Ascending aorta (tissue), 2 donors: Measurements from ENCODE around the gene BSG. TPM values are rescaled to one million over a fixed set of nuclear protein-coding genes. Genes with fewer than 3 reads are reported as not detected.

Experiments used
- DNase-seq, 2 donors: peaks; one replicate each; pipeline ENCODE4 v3.0.0-alpha.2; 2019; ENCODE audit warnings: low spot score in 2 of 2
- H3K27ac ChIP-seq, 2 donors: fragments of 200-600 bp; sonication (generic); one replicate each; pipeline ENCODE4 v1.5.1; 2016 to 2017; ENCODE audit warnings: mild to moderate bottlenecking in 1 of 2
- H3K27me3 ChIP-seq: fragments of 200-600 bp; sonication (generic); one replicate; pipeline ENCODE4 v1.5.1; 2017
- H3K36me3 ChIP-seq, 2 donors: fragments of 200-600 bp; sonication (generic); one replicate each; pipeline ENCODE4 v1.5.1; 2016
- H3K4me1 ChIP-seq, 2 donors: fragments of 200-600 bp; sonication (generic); one replicate each; pipeline ENCODE4 v1.5.1; 2016 to 2017; ENCODE audit warnings: mild to moderate bottlenecking in 1 of 2
- H3K4me3 ChIP-seq, 2 donors: fragments of 200-600 bp; sonication (generic); one replicate each; pipeline ENCODE4 v1.5.1; 2016 to 2017; ENCODE audit warnings: mild to moderate bottlenecking in 1 of 2
- H3K9me3 ChIP-seq, 2 donors: fragments of 200-600 bp; sonication (generic); one replicate each; pipeline ENCODE4 v1.5.1; 2016
- intact Hi-C: fragments of 100-400 bp; cut with DNase I; formaldehyde crosslinking; loops from one replicate; pipeline ENCODE4 v1.15.1; 2023
- total RNA-seq: library from RNA; depleted of rRNA; stranded (reverse); fragments of >200 nt; gene quantifications from one replicate; pipeline ENCODE4 v1.1.0, GENCODE V29; 2016
- TF ChIP-seq, protein P1 (sequence below), 3 experiments: fragments of 200-600 bp in 2 of 3; fragments of 450-650 bp in 1 of 3; sonication (generic) in 2 of 3; IDR thresholded peaks; one replicate each; pipeline ENCODE4 v1.5.1; 2016 to 2019; ENCODE audit warnings: antibody characterized with exemption in 3 of 3, mild to moderate bottlenecking in 1 of 3, moderate library complexity in 1 of 3

The BSG gene
- total RNA-seq, 1 donor from 2014 or later, result 647 TPM

GRCh38 chr19:576768-577438 lies 4.5 kb downstream of the BSG start:
- H3K4me3 ChIP-seq, result no peak overlapping the region
- peaks cover 11 to 30% of the 10 kb centered on the region in 2 donors for H3K4me1 ChIP-seq
- DNase-seq, result no peak
- no peak overlapping the region for H3K27ac ChIP-seq
- H3K9me3 ChIP-seq, result no peaks in the 10 kb centered on the region
- TF ChIP-seq, protein P1, sequence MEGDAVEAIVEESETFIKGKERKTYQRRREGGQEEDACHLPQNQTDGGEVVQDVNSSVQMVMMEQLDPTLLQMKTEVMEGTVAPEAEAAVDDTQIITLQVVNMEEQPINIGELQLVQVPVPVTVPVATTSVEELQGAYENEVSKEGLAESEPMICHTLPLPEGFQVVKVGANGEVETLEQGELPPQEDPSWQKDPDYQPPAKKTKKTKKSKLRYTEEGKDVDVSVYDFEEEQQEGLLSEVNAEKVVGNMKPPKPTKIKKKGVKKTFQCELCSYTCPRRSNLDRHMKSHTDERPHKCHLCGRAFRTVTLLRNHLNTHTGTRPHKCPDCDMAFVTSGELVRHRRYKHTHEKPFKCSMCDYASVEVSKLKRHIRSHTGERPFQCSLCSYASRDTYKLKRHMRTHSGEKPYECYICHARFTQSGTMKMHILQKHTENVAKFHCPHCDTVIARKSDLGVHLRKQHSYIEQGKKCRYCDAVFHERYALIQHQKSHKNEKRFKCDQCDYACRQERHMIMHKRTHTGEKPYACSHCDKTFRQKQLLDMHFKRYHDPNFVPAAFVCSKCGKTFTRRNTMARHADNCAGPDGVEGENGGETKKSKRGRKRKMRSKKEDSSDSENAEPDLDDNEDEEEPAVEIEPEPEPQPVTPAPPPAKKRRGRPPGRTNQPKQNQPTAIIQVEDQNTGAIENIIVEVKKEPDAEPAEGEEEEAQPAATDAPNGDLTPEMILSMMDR (IDR thresholded peaks at IDR 0.05), result no peak
- H3K36me3 ChIP-seq, result peaks cover 22 to 37% of the 10 kb centered on the region in 2 donors
- H3K27me3 ChIP-seq, result no peaks in the 10 kb centered on the region
- intact Hi-C loops, result no loop called here

GRCh38 chr19:577439-578392 lies 5.3 kb downstream of the BSG start:
- H3K27ac ChIP-seq, result no peak overlapping the region
- intact Hi-C loops, result no loop called here
- H3K4me1 ChIP-seq, result peaks cover 11 to 30% of the 10 kb centered on the region in 2 donors
- peaks cover 30 to 45% of the 10 kb centered on the region in 2 donors for H3K36me3 ChIP-seq
- H3K27me3 ChIP-seq, result no peaks in the 10 kb centered on the region
- no peak for DNase-seq
- TF ChIP-seq, protein P1 (IDR thresholded peaks at IDR 0.05), result no peak
- H3K9me3 ChIP-seq, result no peaks in the 10 kb centered on the region
- no peak overlapping the region for H3K4me3 ChIP-seq

DNA sequence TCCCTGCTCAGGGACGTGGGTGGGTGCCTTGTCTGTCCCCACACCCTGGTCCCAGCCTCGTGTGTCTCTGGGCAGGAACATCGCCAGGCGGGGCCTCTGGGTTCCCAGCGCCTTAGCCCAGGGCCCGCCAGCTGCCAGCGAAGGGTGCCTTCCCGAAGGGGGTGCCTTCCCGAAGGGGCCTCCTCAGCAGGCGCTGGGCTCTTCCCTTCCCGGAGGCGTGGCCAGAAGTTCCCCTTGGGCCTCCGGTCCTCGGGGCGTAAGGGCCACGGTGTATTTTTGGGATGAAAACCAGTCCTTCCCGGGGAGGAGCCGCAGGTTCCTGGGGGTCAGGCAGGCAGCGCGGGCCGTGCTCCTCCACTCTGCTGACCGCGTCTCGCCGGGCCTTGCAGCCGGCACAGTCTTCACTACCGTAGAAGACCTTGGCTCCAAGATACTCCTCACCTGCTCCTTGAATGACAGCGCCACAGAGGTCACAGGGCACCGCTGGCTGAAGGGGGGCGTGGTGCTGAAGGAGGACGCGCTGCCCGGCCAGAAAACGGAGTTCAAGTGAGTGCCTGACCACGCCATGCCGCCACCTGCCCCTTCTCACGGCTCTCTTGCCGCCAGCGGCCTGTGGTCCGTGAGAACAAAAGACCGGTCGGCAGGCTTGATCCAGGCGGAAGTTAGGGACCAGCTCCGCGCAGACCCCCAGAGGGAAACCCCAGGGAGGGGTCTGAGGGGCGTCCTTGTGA lies 6.9 kb downstream of the BSG start:
- Histone ChIP-seq H3K27me3 (no peaks in the 10 kb centered on the region), H3K27ac (no peak overlapping the region), H3K9me3 (no peaks in the 10 kb centered on the region), H3K36me3 (peaks cover 39 to 54% of the 10 kb centered on the region in 2 donors), H3K4me1 (peaks cover 11 to 23% of the 10 kb centered on the region in 2 donors), H3K4me3 (no peak overlapping the region)
- DNase-seq, result no peak
- TF ChIP-seq, protein P1 (IDR thresholded peaks at IDR 0.05), result no peak
- intact Hi-C loops, result no loop called here

DNA sequence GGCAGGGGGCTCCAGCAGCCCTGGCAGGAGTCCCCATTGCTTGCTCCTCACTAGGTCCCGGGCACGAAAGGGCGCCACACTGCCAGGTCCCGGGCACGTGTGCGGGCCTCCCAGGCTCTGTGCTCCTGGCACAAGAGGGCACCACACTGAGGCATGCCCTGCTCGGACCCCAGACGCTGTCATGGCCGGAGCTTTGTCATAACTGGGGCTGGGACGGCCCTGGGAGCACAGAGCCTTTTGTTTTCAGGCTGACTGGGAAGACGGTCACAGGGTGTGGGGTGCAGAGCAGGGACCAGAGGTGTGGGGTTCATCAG lies 7.4 kb downstream of the BSG start:
- Histone ChIP-seq H3K4me3 (no peak overlapping the region), H3K27me3 (no peaks in the 10 kb centered on the region), H3K4me1 (peaks cover 8 to 17% of the 10 kb centered on the region in 2 donors), H3K9me3 (no peaks in the 10 kb centered on the region), H3K27ac (no peak overlapping the region), H3K36me3 (peaks cover 39 to 54% of the 10 kb centered on the region in 2 donors)
- no peak for DNase-seq
- intact Hi-C loops, result no loop called here
- TF ChIP-seq, protein P1 (IDR thresholded peaks at IDR 0.05), result no peak

GRCh38 chr19:580274-580835 lies 8.0 kb downstream of the BSG start:
- intact Hi-C loops, result no loop called here
- no peak for DNase-seq
- peaks cover 8 to 12% of the 10 kb centered on the region in 2 donors for H3K4me1 ChIP-seq
- no peaks in the 10 kb centered on the region for H3K9me3 ChIP-seq
- peaks cover 39 to 54% of the 10 kb centered on the region in 2 donors for H3K36me3 ChIP-seq
- H3K4me3 ChIP-seq, result no peak overlapping the region
- H3K27me3 ChIP-seq, result no peaks in the 10 kb centered on the region
- TF ChIP-seq, protein P1 (IDR thresholded peaks at IDR 0.05), result no peak
- H3K27ac ChIP-seq, result no peak overlapping the region
